K562 treated with DMSO at 1 percent for 48 hours (cell line): ENCODE measurements around the gene SIGLECL1. TPM values are rescaled to one million over a fixed set of nuclear protein-coding genes. Genes with fewer than 3 reads are reported as not detected.

Source experiments
- total RNA-seq: library from RNA; unstranded; fragments of 300-600 nt; gene quantifications from 2 replicates; pipeline ENCODE4 v1.2.3, GENCODE V29; 2022; ENCODE audit warnings: low replicate concordance; ENCODE audit errors: extremely low read depth

Gene SIGLECL1
- not detected in 2 replicates for total RNA-seq

DNA sequence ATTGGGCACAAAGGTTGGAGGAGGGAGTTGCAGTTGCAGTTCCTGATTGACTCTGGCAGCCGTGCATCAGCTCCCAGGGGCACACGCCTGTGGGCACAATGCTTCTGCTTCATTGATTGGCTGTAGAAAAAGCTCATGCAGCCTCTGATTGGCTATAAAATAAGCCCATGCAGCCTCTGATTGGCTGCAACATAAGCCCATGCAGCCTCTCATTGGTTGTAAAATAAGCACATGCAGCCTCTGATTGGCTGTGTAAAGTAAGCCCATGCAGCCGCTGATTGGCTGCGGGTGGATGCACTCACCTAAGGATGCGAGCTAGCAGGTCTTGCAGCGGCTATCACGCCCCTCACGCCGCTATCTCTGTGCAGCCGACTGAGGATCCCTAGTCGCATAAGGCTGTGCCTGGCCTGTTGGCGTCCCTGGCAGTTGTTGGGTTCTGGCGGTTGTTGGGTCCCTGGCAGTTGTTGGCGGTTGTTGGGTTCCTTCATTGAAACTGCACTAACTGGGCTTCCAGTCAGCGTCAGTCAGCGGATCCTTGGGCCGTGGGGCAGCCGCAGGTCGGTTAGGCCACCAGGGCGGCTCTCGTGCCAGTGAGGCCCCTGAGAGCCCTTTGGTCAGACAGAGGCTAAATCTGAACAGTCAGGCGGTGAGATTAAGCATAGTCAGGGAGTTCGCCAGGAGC, at the start of gene SIGLECL1:
SIGLECL1 (plus strand) TSS at position 295 of the 682 bp plus-strand sequence. CDS start 12,993 bp downstream, outside the sequence.

DNA sequence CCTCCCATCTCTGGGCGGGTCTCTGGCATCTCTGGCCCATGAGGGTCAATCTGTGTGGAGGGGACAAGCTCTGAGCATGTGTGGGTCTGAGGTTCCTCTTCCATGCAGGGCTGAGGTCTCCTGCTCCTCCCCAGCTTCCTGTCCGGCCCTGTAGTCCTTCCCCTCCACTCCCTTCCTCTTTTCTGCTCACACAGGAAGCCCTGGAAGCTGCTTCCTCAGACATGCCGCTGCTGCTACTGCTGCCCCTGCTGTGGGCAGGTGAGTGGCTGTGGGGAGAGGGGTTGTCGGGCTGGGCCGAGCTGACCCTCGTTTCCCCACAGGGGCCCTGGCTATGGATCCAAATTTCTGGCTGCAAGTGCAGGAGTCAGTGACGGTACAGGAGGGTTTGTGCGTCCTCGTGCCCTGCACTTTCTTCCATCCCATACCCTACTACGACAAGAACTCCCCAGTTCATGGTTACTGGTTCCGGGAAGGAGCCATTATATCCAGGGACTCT, 25.9 kb upstream of the SIGLECL1 start, which contains the start of gene CD33:
CD33 (plus strand) TSS at position 183 of the 496 bp plus-strand sequence; CDS start at position 222, 39 bp downstream.

DNA sequence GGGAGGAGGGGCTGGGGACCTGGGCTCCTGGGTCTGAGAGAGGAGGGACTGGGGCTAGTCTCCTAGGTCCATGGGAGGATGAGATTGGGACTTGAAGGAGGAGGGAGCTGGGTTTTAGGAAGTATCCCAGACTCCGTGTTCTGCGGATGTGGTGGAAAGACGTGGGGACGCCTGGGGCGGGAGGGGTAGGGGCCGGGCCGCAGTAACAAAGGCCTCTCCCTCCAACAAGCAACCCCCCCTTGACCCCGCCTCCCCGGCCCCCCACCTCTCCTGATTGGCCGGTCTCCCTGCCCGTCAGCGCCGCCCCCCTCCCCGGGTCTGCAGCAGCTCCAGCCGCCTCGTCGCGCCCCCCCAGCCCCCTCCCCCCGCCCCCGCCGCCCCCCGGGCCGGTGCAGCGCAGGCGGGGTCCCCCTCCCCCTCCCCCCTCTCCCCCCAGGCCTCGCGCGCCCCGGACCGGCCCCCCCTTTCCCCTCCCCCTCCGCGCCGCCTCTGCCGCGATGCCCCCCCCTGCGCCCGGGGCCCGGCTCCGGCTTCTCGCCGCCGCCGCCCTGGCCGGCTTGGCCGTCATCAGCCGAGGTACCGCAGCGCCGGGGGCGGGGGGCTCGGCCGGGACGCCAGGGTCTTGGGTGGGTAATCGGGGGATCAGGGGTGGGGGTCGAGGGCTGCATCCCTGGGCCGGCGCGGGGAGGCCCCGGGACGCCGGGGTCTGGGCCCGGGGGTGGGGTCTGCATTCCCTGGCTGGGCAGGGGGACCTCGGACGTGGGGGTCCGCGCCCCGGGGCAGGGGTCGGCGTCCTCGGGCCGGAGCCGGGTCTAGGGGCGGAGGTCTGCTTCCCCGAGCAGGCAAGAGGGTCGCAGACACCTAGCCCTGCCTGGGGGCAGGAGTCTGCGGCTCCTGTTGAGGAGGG, 60.7 kb downstream of the SIGLECL1 start, which contains the start of gene IGLON5:
IGLON5 (plus strand) TSS at position 294 of the 907 bp plus-strand sequence; CDS start at position 498, 204 bp downstream.

Other genes with a start within 250 kb of the SIGLECL1 start
- not detected in 2 replicates for gene KLK8, start 249.5 kb upstream of the SIGLECL1 start, total RNA-seq
- not detected in 2 replicates for gene KLK10, start 231.4 kb upstream of the SIGLECL1 start, total RNA-seq
- not detected in 2 replicates for gene KLK11, start 224.5 kb upstream of the SIGLECL1 start, total RNA-seq
- gene KLK12, start 216.1 kb upstream of the SIGLECL1 start, total RNA-seq, result not detected in 2 replicates
- gene KLK13, start 186.0 kb upstream of the SIGLECL1 start, total RNA-seq, result not detected in 2 replicates
- gene KLK14, start 168.2 kb upstream of the SIGLECL1 start, total RNA-seq, result not detected in 2 replicates
- gene CTU1, start 142.7 kb upstream of the SIGLECL1 start, total RNA-seq, result not detected in 2 replicates
- not detected in 2 replicates for gene SIGLEC9, start 126.2 kb upstream of the SIGLECL1 start, total RNA-seq
- not detected in 2 replicates for gene SIGLEC7, start 108.8 kb upstream of the SIGLECL1 start, total RNA-seq
- not detected in 2 replicates for gene CD33, start 26.0 kb upstream of the SIGLECL1 start, total RNA-seq
- not detected in 2 replicates for gene IGLON5, start 60.6 kb downstream of the SIGLECL1 start, total RNA-seq
- gene VSIG10L, start 91.1 kb downstream of the SIGLECL1 start, total RNA-seq, result not detected in 2 replicates
- not detected in 2 replicates for gene ETFB, start 115.3 kb downstream of the SIGLECL1 start, total RNA-seq
- gene CLDND2, start 117.9 kb downstream of the SIGLECL1 start, total RNA-seq, result not detected in 2 replicates
- not detected in 2 replicates for gene NKG7, start 121.6 kb downstream of the SIGLECL1 start, total RNA-seq
- not detected in 2 replicates for gene LIM2, start 136.9 kb downstream of the SIGLECL1 start, total RNA-seq
- not detected in 2 replicates for gene C19orf84, start 139.5 kb downstream of the SIGLECL1 start, total RNA-seq
- not detected in 2 replicates for gene SIGLEC10, start 166.6 kb downstream of the SIGLECL1 start, total RNA-seq
- not detected in 2 replicates for gene SIGLEC8, start 207.4 kb downstream of the SIGLECL1 start, total RNA-seq
- not detected in 2 replicates for gene CEACAM18, start 227.5 kb downstream of the SIGLECL1 start, total RNA-seq